SJCRH30 (cell line): ENCODE data around the gene STX7. TPM values are rescaled to one million over a fixed set of nuclear protein-coding genes. Genes with fewer than 3 reads are reported as not detected.

Source experiments
- DNase-seq, 2 experiments: peaks; one replicate each; pipeline ENCODE4 v3.0.0-alpha.2; 2015 to 2020
- H3K27ac ChIP-seq: fragments of 250-450 bp; sonication (Bioruptor Pico); 2 replicates; pipeline ENCODE4 v1.5.1; 2020; ENCODE audit warnings: mild to moderate bottlenecking, moderate library complexity
- H3K27me3 ChIP-seq: fragments of 250-450 bp; sonication (Bioruptor Pico); 2 replicates; pipeline ENCODE4 v1.5.1; 2020; ENCODE audit warnings: mild to moderate bottlenecking, moderate library complexity
- H3K36me3 ChIP-seq: fragments of 250-450 bp; sonication (Bioruptor Pico); 2 replicates; pipeline ENCODE4 v1.5.1; 2020; ENCODE audit warnings: mild to moderate bottlenecking, moderate library complexity
- H3K4me1 ChIP-seq: fragments of 250-450 bp; sonication (Bioruptor Pico); 2 replicates; pipeline ENCODE4 v1.5.1; 2020; ENCODE audit warnings: mild to moderate bottlenecking, moderate library complexity
- H3K4me3 ChIP-seq: fragments of 250-450 bp; sonication (Bioruptor Pico); 2 replicates; pipeline ENCODE4 v1.5.1; 2020; ENCODE audit warnings: mild to moderate bottlenecking, moderate library complexity
- H3K9me3 ChIP-seq: fragments of 250-450 bp; sonication (Bioruptor Pico); replicated peaks from 2 replicates; pipeline ENCODE4 v1.5.1; 2020; ENCODE audit warnings: mild to moderate bottlenecking, moderate library complexity
- total RNA-seq: library from RNA; depleted of rRNA; stranded (reverse); fragments of >200 nt; shearing (Covaris generic); gene quantifications from 2 replicates; pipeline ENCODE4 v1.2.3, GENCODE V29; 2014

STX7 gene
- total RNA-seq, 1 experiment from 2014 or later = 17.3 TPM

DNA sequence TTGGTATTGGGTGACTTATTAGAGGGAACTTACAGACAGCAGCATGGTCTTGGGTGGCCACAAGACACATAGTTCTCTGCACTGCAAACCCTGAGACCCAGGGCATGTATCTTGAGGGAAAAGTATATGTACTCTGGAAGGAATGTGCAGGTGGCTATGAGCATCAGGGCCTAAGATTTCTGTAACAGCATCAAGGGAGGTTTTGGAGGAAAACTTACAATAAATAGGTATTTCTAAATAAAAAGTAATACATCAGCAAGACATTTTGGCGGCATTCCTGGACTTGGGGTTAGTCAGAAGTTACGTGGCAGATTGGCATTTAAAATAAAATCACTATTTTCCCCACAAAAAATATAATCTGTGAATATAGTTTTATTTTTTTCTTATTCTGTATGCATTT is 8.0 kb upstream of the STX7 start:
- peaks cover 7% of the 10 kb centered on the region; the same call in 1 of the 2 replicates for H3K27me3 ChIP-seq
- no peak for DNase-seq
- no peak overlapping the region for H3K4me3 ChIP-seq
- no peak overlapping the region for H3K27ac ChIP-seq
- H3K36me3 ChIP-seq = no peaks in the 10 kb centered on the region
- H3K9me3 ChIP-seq = no peaks in the 10 kb centered on the region
- no peaks in the 10 kb centered on the region for H3K4me1 ChIP-seq

DNA sequence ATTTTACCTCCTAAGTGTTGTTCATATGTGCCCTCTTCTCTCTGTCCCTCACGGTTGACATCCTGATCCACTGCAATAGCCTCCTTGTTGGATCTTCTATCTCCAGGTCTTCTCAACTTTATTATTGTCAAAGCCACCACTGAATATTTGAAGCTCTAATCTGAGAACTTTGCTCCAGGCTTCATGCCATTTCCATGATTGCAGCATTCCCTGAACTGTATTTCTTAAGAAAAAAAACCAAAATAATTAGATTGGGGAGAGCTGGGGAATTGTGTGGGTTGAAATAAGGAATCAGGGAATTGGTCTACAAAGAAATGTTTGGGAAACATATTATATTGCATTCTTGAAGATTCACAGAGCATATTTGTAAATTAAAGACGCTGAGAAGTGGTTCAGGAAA is 2.5 kb upstream of the STX7 start:
- Histone ChIP-seq H3K9me3 (no peaks in the 10 kb centered on the region), H3K27ac (no peak overlapping the region), H3K4me3 (no peak overlapping the region), H3K4me1 (no peaks in the 10 kb centered on the region), H3K36me3 (no peaks in the 10 kb centered on the region), H3K27me3 (peaks cover 2% of the 10 kb centered on the region; the same call in 1 of the 2 replicates)
- DNase-seq = no peak

- peaks cover 2% of the 10 kb centered on the region; the same call in 1 of the 2 replicates for H3K27me3 ChIP-seq
- no peaks in the 10 kb centered on the region for H3K9me3 ChIP-seq
- no peaks in the 10 kb centered on the region for H3K4me1 ChIP-seq
- DNase-seq = no peak
- H3K36me3 ChIP-seq = no peaks in the 10 kb centered on the region
- H3K4me3 ChIP-seq = peak overlapping the region; percentile 100; the same call in 1 of the 2 replicates
- no peak overlapping the region for H3K27ac ChIP-seq
Observed at GRCh38 chr6:132513831-132514545, 1.1 kb upstream of the STX7 start.

- DNase-seq = no peak
- peak overlapping the region; percentile 100 for H3K4me3 ChIP-seq
- H3K4me1 ChIP-seq = no peaks in the 10 kb centered on the region
- H3K9me3 ChIP-seq = no peaks in the 10 kb centered on the region
- H3K27ac ChIP-seq = peak overlapping the region; percentile 45
- no peaks in the 10 kb centered on the region for H3K36me3 ChIP-seq
- H3K27me3 ChIP-seq = no peaks in the 10 kb centered on the region
Observed at GRCh38 chr6:132512342-132512637, 626 bp downstream of the STX7 start.

DNA sequence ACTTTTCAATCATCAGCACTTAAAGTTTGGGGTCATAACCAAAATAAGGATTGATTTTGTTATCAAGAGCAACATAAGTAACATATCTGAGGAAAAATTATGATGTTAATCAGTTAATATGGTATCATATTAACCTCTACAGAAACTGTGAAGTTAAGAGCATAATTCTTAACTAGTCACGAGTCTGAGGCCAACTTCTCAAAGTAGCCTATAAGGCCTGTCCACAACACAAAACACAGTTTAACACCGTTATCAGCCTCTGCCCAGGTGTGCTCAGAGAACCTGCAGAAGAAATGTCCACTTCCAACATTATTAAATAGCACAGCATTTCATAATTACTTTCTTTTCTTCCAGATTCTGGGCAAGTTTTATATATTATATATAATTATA is 1.1 kb downstream of the STX7 start:
- no peaks in the 10 kb centered on the region for H3K27me3 ChIP-seq
- H3K9me3 ChIP-seq = no peaks in the 10 kb centered on the region
- H3K36me3 ChIP-seq = no peaks in the 10 kb centered on the region
- no peaks in the 10 kb centered on the region for H3K4me1 ChIP-seq
- no peak overlapping the region; the same call in 1 of the 2 replicates for H3K27ac ChIP-seq
- DNase-seq = no peak
- peak overlapping the region; percentile 100 for H3K4me3 ChIP-seq

DNA sequence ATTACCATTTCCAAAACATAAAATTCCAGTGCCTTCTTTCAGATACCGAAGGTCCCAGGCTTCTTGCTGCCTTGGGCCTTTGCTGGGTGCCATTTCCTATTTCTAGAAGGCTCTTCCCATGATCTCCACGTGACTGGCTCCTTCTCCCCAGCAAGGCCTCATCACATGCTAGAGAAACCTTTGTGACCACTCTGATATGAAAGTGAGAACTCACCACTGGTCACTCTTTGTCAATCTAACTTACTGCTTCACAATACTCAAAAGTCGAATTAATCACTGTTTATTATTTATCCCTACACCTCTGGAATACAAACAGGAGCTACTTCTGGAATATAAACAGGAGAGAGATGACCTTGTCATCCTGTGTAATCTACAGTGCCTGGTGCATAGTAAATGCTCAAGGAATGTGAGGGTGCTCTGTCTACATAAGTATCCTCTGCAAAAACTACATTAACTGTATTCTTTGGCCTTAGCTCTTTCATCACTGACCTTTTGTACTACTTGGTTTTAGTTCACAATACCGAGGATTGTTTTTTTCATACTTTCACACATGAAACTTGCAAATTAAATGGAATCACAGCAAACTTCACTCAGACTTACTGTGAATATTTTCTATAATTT is 1.6 kb downstream of the STX7 start:
- Histone ChIP-seq H3K4me1 (no peaks in the 10 kb centered on the region), H3K9me3 (no peaks in the 10 kb centered on the region), H3K27ac (no peak overlapping the region), H3K36me3 (no peaks in the 10 kb centered on the region), H3K27me3 (no peaks in the 10 kb centered on the region), H3K4me3 (no peak overlapping the region)
- no peak for DNase-seq

- Histone ChIP-seq H3K36me3 (no peaks in the 10 kb centered on the region; the same call in 1 of the 2 replicates), H3K4me1 (no peaks in the 10 kb centered on the region)
- DNase-seq = no peak
Observed at GRCh38 chr6:132506869-132507808, 5.8 kb downstream of the STX7 start.

GRCh38 chr6:132506461-132506860 is 6.5 kb downstream of the STX7 start:
- no peak for DNase-seq
- Histone ChIP-seq H3K27ac (no peak overlapping the region), H3K36me3 (peaks cover 4% of the 10 kb centered on the region; the same call in 1 of the 2 replicates), H3K27me3 (no peaks in the 10 kb centered on the region), H3K4me3 (no peak overlapping the region), H3K4me1 (no peaks in the 10 kb centered on the region), H3K9me3 (no peaks in the 10 kb centered on the region)

More at GRCh38 chr6:132506869-132507808, 5.8 kb downstream of the STX7 start:
- H3K4me3 ChIP-seq = no peak overlapping the region
- no peaks in the 10 kb centered on the region for H3K9me3 ChIP-seq
- H3K27me3 ChIP-seq = no peaks in the 10 kb centered on the region
- no peak overlapping the region for H3K27ac ChIP-seq

GRCh38 chr6:132505158-132505557 is 7.8 kb downstream of the STX7 start:
- Histone ChIP-seq H3K4me1 (no peaks in the 10 kb centered on the region), H3K4me3 (no peak overlapping the region), H3K36me3 (peaks cover 7% of the 10 kb centered on the region; the same call in 1 of the 2 replicates), H3K27me3 (no peaks in the 10 kb centered on the region), H3K9me3 (no peaks in the 10 kb centered on the region), H3K27ac (no peak overlapping the region)
- no peak for DNase-seq

GRCh38 chr6:132504757-132505156 is 8.2 kb downstream of the STX7 start:
- Histone ChIP-seq H3K9me3 (no peaks in the 10 kb centered on the region), H3K36me3 (peaks cover 7% of the 10 kb centered on the region; the same call in 1 of the 2 replicates), H3K27ac (no peak overlapping the region), H3K4me3 (no peak overlapping the region), H3K4me1 (no peaks in the 10 kb centered on the region), H3K27me3 (no peaks in the 10 kb centered on the region)
- no peak for DNase-seq

GRCh38 chr6:132499757-132500156 is 13.2 kb downstream of the STX7 start:
- Histone ChIP-seq H3K4me3 (no peak overlapping the region), H3K4me1 (no peaks in the 10 kb centered on the region), H3K27ac (no peak overlapping the region), H3K9me3 (no peaks in the 10 kb centered on the region), H3K36me3 (peaks cover 7% of the 10 kb centered on the region), H3K27me3 (no peaks in the 10 kb centered on the region)
- no peak for DNase-seq

DNA sequence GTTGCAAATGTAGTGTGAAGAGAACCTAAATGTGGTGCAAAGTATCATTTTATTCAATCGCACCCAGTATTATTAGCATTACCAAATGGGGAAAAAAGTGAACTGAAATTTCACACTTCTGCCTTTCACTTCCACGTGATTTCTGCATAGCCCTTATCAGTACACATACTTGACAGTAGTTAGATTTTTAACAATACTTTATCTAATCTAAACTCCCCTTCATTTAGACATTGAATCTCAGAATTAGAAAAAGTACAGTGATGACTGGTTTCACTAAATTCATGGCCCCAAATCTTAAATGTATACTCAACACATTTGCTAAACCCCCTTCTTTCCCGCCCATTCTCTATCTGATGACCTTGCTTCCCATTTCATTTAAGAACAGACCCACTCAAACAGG is 14.3 kb downstream of the STX7 start:
- DNase-seq = no peak
- peaks cover 9% of the 10 kb centered on the region for H3K36me3 ChIP-seq
- no peaks in the 10 kb centered on the region for H3K27me3 ChIP-seq
- H3K4me3 ChIP-seq = no peak overlapping the region
- no peaks in the 10 kb centered on the region for H3K9me3 ChIP-seq
- no peak overlapping the region for H3K27ac ChIP-seq
- no peaks in the 10 kb centered on the region for H3K4me1 ChIP-seq

- Histone ChIP-seq H3K27me3 (no peaks in the 10 kb centered on the region), H3K27ac (no peak overlapping the region), H3K9me3 (no peaks in the 10 kb centered on the region), H3K4me3 (no peak overlapping the region), H3K4me1 (no peaks in the 10 kb centered on the region), H3K36me3 (peaks cover 10% of the 10 kb centered on the region)
- no peak for DNase-seq
Observed at GRCh38 chr6:132496519-132497180, 16.3 kb downstream of the STX7 start.

DNA sequence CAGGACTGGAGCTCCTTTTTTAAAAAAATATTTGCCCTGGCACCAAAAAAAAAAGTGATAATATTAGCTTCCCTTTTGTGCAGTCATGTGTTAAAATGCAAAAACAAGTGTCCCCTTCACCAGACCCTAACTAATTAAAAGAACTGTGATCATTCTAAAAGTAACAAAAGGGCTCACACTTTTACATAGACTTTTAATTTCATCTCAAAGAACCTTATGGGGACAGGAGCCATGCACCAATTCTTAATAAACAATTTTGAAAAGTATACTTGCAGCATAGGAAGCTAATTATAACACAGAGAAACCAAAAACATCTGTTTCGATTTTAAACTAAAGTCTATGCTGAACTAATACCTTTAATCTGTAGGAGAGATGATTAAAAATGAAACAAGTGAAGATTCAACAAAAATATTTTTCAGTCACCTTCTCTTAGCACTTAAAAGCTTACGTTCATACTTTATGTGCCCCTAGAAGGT is 17.3 kb downstream of the STX7 start:
- H3K27me3 ChIP-seq = no peaks in the 10 kb centered on the region
- no peak for DNase-seq
- no peaks in the 10 kb centered on the region for H3K9me3 ChIP-seq
- H3K27ac ChIP-seq = no peak overlapping the region
- no peaks in the 10 kb centered on the region for H3K4me1 ChIP-seq
- H3K36me3 ChIP-seq = peaks cover 6% of the 10 kb centered on the region; the same call in 1 of the 2 replicates
- H3K4me3 ChIP-seq = no peak overlapping the region
